Hematopoietic multipotent progenitor cell (in vitro differentiated cells): ENCODE measurements around the gene TRIM47. TPM values are rescaled to one million over a fixed set of nuclear protein-coding genes. Genes with fewer than 3 reads are reported as not detected.
"Not testable (repeated sequence)": the region's sequence is repeated elsewhere in the genome, so short reads cannot be mapped to it uniquely, and the experiment has no call there.

Source experiments
- DNase-seq, 3 donors: peaks; one replicate each; pipeline ENCODE4 v3.0.0-alpha.2; 2011 to 2015; ENCODE audit warnings: low read depth in 2 of 3, low spot score in 2 of 3
- total RNA-seq: library from RNA; depleted of rRNA; stranded (reverse); fragments of >200 nt; gene quantifications from one replicate; pipeline ENCODE4 v1.2.3, GENCODE V29; 2012

The TRIM47 gene
- total RNA-seq, 1 donor, result 38.8 TPM

DNA sequence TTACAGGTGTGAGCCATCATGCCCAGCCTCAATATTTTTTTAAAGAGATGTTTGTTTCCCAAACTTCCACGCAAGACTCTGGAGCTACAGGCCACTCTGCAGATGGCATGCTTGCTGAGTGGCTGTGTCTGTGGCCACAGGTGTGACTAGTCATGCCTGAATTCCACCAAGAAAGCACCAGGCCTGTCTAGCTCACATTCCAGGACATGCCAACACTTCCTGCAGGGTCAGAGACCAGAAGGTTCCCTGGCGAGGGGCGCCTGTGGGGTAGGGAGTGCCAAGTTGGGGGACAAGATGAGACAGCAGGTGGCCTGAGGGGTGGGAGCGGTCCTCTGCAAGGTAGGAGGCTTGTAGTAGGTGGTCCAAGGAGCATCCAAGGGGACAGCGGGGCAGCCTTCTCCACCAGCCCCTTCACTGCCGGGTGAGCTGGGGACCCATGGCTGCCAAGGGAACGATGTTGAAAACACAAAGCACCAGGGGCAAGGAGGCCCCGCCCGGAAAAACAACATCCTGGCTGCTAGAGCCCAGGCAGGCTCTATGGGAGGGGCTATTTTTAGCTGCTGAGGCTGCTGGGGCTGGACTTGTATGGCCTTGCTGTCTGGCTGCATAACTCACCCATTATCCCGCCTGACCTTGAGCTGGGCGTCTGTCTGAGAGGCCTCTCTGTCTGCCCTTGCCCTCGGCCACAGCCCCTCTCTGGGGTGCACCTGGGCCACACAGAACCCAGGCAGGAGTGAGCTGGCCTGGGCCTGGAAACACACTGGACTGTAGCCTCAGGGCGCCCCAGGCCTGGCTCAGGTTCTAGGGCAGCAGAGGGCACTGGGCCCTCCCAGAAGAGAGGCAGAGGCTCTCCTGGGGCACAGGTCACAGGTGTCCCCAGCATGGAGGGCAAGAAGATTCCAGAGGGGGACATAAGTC, 5.7 kb downstream of the TRIM47 start:
- DNase-seq, result peak in 1 of 3 donors; percentile 73

DNA sequence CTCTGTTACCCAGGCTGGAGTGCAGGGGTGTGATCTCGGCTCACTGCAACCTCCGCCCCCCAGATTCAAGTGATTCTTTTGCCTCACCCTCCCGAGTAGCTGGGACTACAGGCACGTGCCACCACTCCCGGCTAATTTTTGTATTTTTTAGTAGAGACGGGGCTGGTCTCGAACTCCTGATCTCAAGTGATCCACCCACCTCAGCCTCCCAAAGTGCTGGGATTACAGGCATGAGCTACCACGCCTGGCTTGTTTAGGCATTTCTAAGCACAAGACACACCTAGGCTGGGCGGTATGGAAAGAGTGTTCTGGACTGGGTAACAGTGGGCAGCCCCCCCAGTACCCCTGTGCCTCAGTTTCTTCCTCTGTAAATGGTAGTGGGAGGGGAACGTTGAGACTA, 8.2 kb downstream of the TRIM47 start:
- DNase-seq, result not testable (repeated sequence)

DNA sequence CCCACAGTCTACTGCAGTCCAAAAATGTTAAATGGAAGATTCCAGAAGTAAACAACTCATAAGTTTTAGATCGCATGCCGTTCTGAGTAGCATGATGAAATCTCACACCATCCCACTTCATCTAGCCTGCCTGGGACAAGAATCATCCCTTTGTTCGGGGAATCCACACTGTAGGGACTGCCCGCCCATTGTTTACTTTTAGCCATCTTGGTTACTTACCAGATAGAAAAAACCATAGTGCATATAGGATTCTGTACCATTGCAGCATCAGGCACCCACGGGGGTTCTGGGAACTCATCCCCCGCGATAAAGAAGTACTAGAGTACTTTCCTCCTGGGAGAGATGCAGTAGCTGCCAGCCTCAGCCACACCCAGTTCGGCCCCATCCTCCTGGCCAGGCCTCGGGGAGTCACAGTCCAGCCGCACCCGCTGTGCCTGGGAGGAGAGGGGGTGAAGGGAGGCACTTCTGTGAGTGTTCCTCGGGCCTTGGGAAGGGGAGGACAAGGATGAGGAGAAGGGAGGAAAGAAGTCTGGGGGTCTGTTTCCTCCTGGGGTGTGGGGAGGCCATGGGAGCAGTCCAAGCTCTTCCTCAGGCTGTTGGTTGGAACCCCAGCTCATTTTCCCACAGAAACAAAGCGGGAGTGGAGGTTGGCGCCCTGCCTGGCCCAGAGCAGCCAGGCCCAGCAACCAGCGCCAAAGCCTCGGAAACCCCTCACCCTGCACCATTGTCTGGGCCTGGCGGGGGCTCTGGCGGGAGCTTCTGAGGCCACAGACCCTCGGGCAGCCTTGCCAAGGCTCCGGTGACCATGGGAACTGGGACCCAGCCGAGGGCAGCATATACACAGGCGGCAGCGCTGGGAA, 8.9 kb downstream of the TRIM47 start:
- DNase-seq, result no peak

DNA sequence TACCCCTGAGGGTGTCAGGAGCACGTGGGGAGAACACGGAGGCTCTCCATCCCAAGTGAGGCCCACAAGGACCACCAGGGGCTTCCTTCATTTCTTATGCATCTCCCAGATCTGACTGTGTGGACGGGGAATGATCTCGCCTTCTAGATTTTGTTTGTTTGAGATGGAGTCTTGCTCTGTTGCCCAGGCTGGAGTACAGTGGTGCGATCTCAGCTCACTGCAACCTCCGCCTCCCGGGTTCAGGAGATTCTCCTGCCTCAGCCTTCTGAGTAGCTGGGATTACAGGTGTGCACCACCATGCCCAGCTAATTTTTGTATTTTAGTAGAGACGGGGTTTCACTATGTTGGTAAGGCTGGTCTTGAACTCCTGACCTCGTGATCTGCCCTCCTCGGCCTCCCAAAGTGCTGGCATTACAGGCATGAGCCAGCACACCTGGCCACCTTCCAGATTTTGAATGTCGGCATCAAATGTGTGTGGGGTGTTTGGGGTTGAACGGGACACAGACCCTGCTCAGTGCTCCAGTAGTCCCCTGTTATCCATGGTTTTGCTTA, 9.6 kb downstream of the TRIM47 start:
- DNase-seq, result not testable (repeated sequence)

DNA sequence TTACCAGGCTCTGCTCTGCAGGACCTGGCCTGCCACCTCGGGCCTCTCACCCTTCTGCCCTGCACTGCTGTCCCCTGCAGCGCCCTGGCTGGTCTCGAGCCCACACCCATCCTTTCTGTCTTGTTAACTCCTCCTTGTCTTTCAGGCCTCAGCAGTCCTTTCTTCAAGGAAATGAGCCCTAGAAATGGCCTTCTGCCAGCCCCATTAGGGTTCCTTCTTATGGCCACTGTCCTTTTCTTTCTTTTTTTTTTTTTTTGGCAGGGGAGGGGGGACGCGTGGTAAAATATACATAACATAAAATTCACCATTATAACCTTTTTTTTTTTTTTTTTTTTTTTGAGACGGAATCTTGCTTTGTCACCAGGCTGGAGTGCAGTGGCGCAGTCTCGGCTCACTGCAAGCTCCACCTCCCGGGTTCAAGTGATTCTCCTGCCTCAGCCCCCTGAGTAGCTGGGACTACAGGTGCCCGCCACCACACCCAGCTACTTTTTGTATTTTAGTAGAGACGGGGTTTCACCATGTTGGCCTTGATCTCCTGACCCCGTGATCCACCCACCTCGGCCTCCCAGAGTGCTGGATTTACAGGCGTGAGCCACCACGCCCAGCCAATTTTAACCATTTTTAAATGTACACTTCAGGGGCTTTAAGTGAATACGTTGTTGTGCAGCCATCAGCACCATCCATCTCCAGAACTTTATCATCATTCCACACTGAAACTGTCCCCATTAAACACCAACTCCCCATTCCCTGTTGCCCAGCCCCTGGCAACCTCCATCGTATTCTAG, 12.8 kb downstream of the TRIM47 start:
- DNase-seq, result not testable (repeated sequence)

DNA sequence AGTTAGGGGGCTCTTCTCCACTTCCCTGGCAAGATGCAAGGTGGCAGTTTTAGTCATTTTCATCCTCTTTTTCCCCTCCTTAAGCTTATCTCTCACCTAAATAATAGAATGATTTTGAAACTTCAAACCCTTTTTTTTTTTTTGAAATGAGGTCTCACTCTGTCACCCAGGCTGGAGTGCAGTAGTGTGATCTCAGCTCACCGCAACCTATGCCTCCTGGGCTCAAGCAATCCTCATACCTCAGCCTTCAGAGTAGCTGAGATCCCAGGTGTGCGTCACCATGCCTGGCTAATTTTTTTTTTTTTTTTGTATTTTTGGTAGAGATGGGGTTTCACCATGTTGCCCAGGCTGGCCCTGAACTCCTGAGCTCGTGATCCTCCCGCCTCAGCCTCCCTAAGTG, 13.5 kb downstream of the TRIM47 start:
- DNase-seq, result not testable (repeated sequence)

DNA sequence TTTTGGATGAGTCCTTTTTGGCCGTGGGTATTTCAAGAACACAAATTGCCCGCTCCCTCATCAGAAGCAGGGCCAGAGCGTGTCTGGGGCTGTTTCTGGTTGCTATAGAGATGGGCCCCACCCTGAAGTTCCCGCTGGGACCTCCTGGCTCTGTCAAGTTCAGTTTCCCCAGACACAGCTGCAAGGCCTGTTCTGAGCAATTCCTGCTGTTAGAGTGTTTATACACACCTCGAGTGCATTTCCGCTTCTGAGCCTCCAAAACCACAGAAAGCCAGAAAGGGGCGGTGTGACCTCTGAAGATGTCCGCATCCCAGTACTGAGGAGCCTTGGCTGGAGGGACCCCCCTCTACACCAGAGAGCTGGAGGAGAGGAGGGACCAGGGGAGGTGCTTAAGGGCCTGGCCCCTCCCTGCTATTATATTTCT, 13.9 kb downstream of the TRIM47 start:
- DNase-seq, result peak in 2 of 3 donors; percentile 77 to 80

DNA sequence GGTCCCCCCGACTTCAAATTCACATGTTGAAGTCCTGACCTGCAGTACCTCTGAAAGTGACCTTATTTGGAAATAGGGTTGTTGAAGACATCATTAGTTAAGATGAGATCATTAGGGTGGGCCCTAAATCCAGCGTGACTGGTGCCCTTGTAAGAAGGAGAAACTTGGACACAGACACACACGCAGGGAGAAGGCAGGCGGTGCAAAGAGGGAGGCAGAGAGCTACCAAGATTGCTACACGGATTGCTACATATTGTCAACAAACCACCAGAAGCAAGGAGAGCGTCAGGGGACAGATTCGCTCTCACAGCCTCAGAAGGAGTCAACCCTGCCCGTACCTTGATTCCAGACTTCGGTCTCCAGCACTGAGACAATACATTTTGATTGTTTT, 16.5 kb downstream of the TRIM47 start:
- DNase-seq, result no peak

DNA sequence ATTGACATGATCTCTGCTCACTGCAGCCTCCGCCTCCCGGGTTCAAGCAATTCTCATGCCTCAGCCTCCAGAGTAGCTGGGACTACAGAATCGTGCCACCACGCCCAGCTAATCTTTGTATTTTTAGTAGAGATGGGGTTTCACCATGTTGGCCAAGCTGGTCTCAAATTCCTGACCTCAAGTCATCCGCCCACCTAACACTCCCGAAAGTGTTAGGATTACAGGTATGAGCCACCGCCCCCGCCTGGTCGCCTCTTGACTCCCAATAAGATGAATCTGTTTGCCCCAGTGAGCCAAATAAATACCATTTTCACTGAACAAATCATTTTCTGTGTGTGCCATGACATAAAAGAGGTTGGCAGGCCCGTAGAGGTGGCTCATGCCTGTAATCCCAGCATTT, 19.0 kb downstream of the TRIM47 start:
- not testable (repeated sequence) for DNase-seq

DNA sequence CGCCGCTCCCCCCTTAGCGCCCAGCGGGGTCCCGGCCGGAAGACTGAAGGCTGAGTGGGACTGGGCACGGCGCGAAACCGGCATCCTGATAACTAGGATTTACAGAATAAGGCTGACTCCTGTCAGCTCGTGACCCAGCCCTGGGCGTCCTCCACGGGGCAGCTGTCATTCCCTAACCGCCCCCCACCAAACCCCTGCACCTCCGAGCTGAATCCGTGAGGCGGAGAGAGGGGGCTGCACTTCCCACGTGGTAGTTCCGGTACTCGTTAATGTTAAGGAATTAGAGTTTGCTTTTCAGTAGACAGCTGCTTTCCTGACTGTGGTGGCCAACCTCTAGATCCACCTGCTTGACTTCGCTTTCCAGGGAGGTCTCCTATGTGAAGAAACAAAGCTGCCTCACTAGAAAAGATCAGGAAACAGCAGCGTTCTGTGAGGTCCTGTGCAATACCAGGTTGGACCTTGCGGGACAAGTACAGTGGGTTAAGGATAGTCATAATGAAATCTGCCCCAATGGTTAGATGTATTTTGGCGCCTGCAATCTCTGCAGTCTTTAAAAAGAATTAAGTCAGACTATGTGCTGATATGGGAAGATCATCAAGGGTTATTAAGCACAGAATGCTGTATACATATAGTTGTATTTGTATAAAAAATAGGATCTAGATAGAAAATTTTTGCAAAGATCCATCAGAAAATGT, 22.2 kb downstream of the TRIM47 start:
- no peak for DNase-seq

DNA sequence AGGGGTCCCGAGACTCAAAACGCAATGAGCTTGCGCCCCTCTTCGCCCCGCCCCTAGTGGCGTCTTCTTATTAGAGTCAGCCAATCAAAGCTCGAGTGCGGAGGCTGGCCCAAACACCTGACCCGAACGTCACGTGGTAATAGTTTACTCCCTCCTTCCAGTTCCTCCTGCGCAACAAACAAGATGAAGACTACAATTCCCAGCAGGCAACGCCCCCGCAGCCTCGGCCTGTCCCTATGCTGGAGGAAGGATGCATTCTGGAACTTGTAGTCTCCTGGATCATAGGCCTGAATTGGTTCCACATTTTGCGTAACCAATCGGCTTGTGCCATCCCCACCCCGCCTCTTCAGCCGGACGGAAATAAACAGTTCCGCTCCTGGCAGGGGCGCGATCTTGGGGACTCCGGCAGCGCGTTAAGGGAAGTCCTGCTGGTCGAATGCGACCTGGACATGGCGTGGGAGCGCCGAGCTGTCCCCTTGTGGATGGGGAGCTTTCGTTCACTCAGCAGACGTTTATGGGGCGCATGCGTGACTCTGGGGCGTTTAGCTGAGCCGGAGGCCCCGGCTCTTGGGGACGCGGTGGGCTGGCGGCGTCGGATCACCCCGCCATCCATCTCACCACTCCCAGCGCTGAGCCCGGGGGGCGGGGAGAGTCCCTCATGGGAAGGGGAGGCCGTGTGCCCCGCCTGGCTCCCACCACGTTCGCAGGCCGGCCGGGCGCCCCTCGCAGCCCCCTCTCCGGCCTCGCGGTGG, 22.9 kb downstream of the TRIM47 start, which contains the start of gene WBP2:
WBP2 (minus strand) TSS at position 26 of the 752 bp plus-strand sequence. CDS start 38 bp downstream, outside the sequence.
- DNase-seq, result peak; percentile 89 to 100 (median 100)

DNA sequence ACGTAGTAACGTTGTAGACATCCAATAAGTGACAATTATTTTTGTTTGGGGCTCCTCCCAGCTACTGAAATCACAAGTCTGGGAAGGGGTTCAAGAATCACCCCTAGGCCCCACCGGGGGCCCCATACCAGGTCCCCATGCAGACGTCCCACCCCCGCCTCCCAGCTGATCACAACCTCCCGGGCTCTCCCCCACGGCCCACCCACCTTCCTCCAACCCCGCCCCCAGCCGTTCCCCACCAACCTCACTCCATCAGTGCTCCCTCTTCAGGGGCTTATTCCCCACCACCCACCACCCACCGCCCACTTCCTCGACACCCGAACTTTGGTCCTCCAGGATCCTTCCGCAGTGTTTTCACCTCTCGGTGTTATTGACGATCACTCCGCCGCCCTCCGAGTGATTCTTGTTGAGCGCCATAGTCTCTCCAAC, 23.5 kb downstream of the TRIM47 start:
- DNase-seq, result no peak

DNA sequence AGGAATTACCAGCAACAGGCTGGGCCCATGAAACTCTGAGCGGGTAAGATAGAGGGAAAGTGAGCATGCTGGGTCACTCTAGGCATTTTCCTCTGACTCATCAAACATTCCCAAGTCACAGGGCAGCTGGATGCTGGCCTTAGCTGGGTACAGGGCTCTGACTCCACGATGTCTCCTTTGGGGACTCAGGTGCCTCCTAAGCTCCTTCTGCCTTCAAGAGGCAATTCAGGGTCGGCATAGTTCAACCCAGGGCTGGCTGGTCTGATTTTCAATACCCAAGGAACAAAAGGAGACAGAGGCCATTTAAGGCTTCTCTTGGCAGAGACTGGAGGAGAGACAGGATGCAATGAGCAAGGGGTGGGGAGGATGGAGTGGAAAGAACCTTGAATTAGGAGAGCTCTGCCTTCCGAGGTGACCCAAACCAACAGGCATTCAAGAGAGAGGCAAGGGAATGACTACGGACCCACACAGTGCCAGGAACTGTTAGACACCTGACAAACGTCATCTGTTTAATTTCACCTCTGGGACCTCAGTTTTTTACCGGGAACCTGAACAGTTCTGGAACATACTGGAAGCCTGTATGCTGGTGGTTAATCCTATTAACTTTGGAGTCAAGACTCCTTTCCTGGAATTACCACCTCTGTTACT, 24.2 kb downstream of the TRIM47 start:
- DNase-seq, result no peak

DNA sequence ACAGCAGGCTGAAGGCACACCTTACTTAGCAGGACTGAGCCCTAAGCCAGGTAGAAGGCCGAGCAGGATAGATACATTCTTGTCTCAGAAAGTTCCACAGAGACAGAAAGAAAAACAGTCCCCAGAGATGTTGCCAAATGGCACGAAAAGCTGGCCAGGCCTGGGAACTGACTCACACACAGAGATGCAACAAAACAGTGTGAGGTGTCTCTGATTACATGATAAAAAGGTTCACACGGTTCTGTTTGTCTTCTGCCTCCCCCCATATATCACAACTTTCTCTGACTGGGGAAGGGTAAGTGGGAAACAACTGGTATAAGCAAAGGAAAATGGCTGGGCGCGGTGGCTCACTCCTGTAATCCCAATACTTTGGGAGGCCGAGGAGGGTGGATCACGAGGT, 24.9 kb downstream of the TRIM47 start:
- no peak for DNase-seq

DNA sequence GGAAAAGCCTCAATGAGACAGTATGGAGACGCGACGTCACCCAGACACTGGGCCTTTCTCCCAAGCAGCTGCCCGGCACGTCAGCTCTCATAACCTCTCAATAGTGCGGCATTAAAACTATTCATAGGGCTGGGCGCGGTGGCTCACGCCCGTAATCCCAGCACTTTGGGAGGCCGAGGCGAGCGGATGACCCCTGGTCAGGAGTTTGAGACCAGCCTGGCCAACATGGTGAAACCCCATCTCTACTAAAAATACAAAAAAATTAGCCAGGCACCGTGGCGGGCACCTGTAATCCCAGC, 26.7 kb downstream of the TRIM47 start:
- not testable (repeated sequence) for DNase-seq

DNA sequence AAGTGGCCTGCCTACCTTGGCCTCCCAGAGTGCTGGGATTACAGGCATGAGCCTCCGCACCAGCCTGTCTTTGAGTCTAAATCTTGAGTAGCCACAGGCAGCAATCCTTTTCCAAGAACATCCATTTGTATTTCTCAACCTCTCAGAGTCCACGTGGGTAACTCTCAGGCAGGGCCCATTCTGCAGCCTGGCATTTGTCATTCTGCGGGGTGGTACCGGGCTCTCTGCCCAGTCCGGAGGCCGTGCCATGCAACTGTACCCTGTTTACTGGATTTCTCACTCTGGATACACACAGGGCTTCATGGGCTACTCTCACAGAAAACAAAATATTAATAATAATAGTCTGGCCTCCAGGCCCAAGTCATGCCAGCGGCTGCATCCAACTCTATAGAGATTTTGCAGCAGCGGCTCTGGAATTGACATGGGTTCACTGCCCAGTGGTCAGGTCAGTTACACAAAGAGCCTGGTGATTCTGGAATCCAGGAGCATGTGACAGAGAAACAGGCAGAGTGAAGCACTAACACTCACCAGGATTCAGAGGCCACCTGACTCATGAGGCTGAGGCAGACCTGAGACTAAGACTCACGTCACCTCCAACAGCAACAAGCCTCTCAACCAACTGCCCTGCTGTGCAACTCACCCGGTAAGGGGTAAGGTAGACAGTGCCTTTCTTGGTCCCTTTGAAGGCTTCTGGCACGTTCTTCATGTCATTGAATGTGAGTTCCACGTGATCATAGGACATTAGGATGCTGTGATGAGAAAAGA, 27.3 kb downstream of the TRIM47 start:
- no peak for DNase-seq

DNA sequence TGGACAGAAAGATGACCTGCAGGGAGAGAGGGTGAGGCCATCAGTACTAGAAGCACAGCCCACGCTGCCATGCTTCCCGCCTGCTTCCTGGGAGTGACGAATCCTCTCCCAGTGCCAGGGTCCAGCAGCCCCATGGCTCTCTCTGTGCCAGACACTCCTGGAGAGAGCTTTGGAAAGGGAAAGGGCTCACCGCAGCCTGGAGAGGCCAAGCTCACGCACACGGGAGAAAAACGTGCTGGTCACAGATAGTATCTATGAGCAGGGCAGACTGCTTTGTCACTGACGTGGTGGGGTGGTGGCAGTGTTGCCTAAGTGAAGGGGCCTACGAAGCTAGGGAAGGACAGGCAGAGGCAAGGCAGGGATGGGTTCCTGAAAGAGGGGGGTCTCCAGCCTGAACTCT, 28.7 kb downstream of the TRIM47 start:
- no peak for DNase-seq

DNA sequence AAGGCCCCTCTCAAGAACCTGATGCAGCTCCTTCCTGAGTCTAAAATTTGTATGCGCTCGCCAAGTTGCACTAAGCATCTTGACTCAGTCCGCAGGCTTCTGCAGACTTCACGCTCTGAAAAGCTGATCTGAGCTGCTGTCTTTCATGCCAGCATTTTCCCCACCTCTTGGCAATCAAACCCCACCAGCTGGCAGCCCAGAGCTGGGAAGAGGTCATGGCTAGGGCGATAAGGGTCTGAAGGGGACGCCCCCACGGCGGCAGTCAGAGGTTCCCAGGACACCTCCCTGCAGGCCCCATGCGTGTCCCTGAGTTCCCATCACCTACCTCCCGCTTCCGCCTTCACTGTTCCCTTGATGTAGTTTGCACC, 29.1 kb downstream of the TRIM47 start:
- DNase-seq, result no peak
